Neuron (in vitro differentiated cells): ENCODE data around the gene MT1H.
"Not testable (repeated sequence)": the region's sequence is repeated elsewhere in the genome, so short reads cannot be mapped to it uniquely, and the experiment has no call there.

Experiments used
- H2AFZ ChIP-seq: one replicate; pipeline ENCODE4 v1.6.1; 2013; ENCODE audit warnings: low read depth, mild to moderate bottlenecking, inconsistent platforms, low read length, moderate library complexity
- H3K27me3 ChIP-seq: one replicate; pipeline ENCODE4 v1.6.1; 2013; ENCODE audit warnings: low read length; ENCODE audit not compliant: insufficient read depth
- H3K36me3 ChIP-seq: one replicate; pipeline ENCODE4 v1.6.1; 2013; ENCODE audit warnings: low read length; ENCODE audit not compliant: insufficient read depth
- H3K4me1 ChIP-seq: one replicate; pipeline ENCODE4 v1.6.1; 2013; ENCODE audit warnings: low read length; ENCODE audit not compliant: insufficient read depth
- H3K4me3 ChIP-seq: 2 replicates; pipeline ENCODE4 v1.5.1; 2013; ENCODE audit warnings: mild to moderate bottlenecking, low read length, moderate library complexity
- H3K9me3 ChIP-seq: one replicate; pipeline ENCODE4 v1.6.1; 2013; ENCODE audit warnings: low read length

The MT1H gene

DNA sequence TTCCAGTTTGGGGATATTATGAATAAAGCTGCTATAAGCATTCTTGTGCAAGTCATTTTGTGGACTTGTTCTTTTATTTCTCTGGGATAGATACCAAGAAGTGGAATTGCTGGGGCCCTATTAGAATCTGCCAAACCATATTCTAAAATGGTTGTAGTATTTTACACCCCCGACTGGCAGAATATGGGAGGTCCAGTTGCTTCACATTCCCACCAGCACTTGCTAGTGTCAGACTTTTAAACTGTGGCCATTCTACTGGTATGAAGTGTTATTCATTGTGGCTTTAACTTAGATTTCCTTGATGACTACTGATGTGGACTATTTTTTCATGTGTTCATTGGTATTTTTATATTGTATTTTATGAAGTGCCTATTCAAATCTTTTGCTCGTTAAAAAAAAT, 42.2 kb downstream of the MT1H start:
- H3K9me3 ChIP-seq: no peaks in the 10 kb centered on the region
- no peak overlapping the region for H3K4me3 ChIP-seq
- peaks cover 14% of the 10 kb centered on the region for H3K27me3 ChIP-seq
- H3K4me1 ChIP-seq: no peaks in the 10 kb centered on the region
- no peak overlapping the region for H2AFZ ChIP-seq
- no peaks in the 10 kb centered on the region for H3K36me3 ChIP-seq

DNA sequence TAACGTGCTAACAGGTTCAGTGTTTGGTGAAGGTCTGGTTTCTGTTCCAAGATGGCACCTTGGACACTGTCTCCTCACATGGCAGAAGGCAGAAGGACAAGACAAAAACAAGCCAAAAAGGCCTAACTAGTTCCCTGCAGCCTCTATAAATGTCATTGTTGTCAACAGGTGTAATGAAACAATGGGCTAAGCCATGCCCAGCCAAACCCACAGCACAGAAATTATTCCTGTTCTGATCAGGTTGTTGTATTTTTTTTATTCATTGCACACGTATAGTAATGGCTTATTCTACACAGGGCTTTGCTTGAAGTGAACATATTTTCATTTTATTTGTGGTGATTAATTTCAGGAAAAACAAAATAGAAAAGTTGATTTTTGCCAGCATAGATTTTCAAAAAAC, 44.2 kb downstream of the MT1H start:
- Histone ChIP-seq H2AFZ (no peak overlapping the region), H3K4me1 (no peaks in the 10 kb centered on the region), H3K4me3 (no peak overlapping the region), H3K9me3 (no peaks in the 10 kb centered on the region), H3K36me3 (no peaks in the 10 kb centered on the region), H3K27me3 (peaks cover 14% of the 10 kb centered on the region)

DNA sequence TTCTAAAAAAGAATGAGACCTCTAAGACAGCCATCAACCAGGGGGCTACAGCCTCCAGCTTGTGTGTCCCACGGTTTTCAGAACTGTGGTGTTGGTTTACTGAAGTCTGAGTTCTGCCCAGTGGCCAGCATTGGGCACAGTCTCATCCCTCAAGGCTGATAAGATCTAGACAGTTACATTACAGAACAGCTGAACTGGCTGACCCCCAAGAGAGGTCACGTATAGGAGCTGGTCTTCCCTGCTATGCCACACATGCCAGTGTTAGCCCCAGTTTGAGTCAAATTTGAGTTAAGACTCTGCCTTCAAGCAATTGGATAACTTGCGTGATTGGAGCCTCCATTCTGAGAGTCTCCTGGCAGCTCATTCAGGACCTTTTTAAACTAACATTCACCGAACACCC, 45.5 kb downstream of the MT1H start:
- Histone ChIP-seq H3K9me3 (no peaks in the 10 kb centered on the region), H3K27me3 (peaks cover 4% of the 10 kb centered on the region), H2AFZ (no peak overlapping the region), H3K36me3 (no peaks in the 10 kb centered on the region), H3K4me3 (no peak overlapping the region), H3K4me1 (no peaks in the 10 kb centered on the region)

DNA sequence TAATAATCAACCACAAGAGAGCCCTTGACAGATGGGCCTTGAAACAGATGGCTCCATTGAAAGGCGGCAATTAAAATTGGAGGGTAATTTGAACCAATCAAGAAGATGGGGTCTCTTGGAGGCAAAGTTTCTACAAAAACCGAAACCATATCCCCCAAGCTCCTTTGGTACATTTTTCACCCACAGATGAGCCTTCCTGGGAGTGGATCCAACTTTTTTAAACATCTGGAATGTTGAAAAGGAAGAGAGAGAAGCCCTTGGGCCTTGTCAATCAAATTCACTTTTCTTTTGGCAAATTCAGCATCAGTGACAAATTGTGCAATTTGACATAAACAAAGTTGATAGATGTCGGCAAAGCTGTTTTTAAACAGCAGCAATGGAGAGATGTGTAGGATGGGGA, 47.1 kb downstream of the MT1H start:
- Histone ChIP-seq H3K36me3 (no peaks in the 10 kb centered on the region), H3K4me1 (no peaks in the 10 kb centered on the region), H3K4me3 (no peak overlapping the region), H3K9me3 (no peaks in the 10 kb centered on the region), H2AFZ (no peak overlapping the region), H3K27me3 (peaks cover 4% of the 10 kb centered on the region)

DNA sequence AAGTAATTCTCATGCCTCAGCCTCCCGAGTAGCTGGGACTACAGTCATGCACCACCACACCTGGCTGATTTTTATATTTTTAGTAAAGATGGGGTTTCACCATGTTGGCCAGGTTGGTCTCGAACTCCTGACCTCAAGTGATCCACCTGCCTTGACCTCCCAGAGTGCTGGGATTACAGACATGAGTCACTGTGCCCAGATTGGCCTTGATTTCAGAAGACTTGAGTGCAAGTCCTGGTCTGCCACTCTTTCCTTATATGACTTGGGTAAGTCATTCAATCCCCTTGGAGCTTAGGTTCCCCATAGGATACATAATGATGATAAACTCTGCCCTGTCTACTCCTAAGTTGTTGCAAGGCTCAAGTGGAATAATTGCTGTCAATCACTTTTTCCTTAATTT, 47.9 kb downstream of the MT1H start:
- not testable (repeated sequence) for H3K27me3 ChIP-seq, H3K4me1 ChIP-seq, H3K36me3 ChIP-seq, H3K9me3 ChIP-seq, H3K4me3 ChIP-seq, H2AFZ ChIP-seq
